H9 (cell line): ENCODE measurements around the gene ADAMTSL2. TPM values are rescaled to one million over a fixed set of nuclear protein-coding genes. Genes with fewer than 3 reads are reported as not detected.

Experiments used
- DNase-seq: peaks from one replicate; pipeline ENCODE4 v3.0.0-alpha.2; 2017
- H2AFZ ChIP-seq: one replicate; pipeline ENCODE4 v1.6.1; 2013; ENCODE audit warnings: mild to moderate bottlenecking, low read length, control low read depth, moderate library complexity
- H2AK5ac ChIP-seq: 2 replicates; pipeline ENCODE4 v1.6.1; 2013; ENCODE audit warnings: low read length, control low read depth, mixed read lengths; ENCODE audit not compliant: insufficient read length
- H2BK120ac ChIP-seq: one replicate; pipeline ENCODE4 v1.6.1; 2013; ENCODE audit warnings: low read depth, mild to moderate bottlenecking, low read length, control low read depth, inconsistent platforms; ENCODE audit not compliant: poor library complexity, severe bottlenecking
- H2BK12ac ChIP-seq: 2 replicates; pipeline ENCODE4 v1.6.1; 2013; ENCODE audit warnings: low read length, control low read depth, mixed read lengths, low read depth; ENCODE audit not compliant: insufficient read length
- H2BK15ac ChIP-seq: 2 replicates; pipeline ENCODE4 v1.6.1; 2013; ENCODE audit warnings: low read depth, low read length, control low read depth
- H2BK20ac ChIP-seq: one replicate; pipeline ENCODE4 v1.6.1; 2013; ENCODE audit warnings: low read depth, mild to moderate bottlenecking, low read length, control low read depth, inconsistent platforms; ENCODE audit not compliant: poor library complexity, severe bottlenecking
- H2BK5ac ChIP-seq: 2 replicates; pipeline ENCODE4 v1.6.1; 2013; ENCODE audit warnings: low read length, control low read depth, mixed read lengths; ENCODE audit not compliant: insufficient read length
- H3K14ac ChIP-seq: 2 replicates; pipeline ENCODE4 v1.6.1; 2013; ENCODE audit warnings: low read length, control low read depth; ENCODE audit not compliant: insufficient read depth
- H3K18ac ChIP-seq: 2 replicates; pipeline ENCODE4 v1.6.1; 2013; ENCODE audit warnings: low read depth, mild to moderate bottlenecking, mixed read lengths, low read length, control low read depth; ENCODE audit not compliant: insufficient read length
- H3K23ac ChIP-seq: 2 replicates; pipeline ENCODE4 v1.6.1; 2013; ENCODE audit warnings: low read length, control low read depth, mixed read lengths, low read depth; ENCODE audit not compliant: insufficient read length
- H3K23me2 ChIP-seq: 2 replicates; pipeline ENCODE4 v1.6.1; 2013; ENCODE audit warnings: low read depth, mild to moderate bottlenecking, mixed read lengths, low read length, control low read depth; ENCODE audit not compliant: insufficient read length, poor library complexity, severe bottlenecking
- H3K27ac ChIP-seq: 2 replicates; pipeline ENCODE4 v1.5.1; 2013; ENCODE audit warnings: low read length, control low read depth, mixed read lengths, low read depth; ENCODE audit not compliant: insufficient read length
- H3K27me3 ChIP-seq: 2 replicates; pipeline ENCODE4 v1.6.1; 2013; ENCODE audit warnings: low read length, control low read depth, inconsistent platforms; ENCODE audit not compliant: insufficient read depth
- H3K4ac ChIP-seq: 2 replicates; pipeline ENCODE4 v1.6.1; 2013; ENCODE audit warnings: low read depth, mild to moderate bottlenecking, control low read depth, inconsistent platforms, low read length, moderate library complexity
- H3K4me1 ChIP-seq: 2 replicates; pipeline ENCODE4 v1.6.1; 2013; ENCODE audit warnings: low read length, control low read depth, inconsistent platforms; ENCODE audit not compliant: insufficient read depth
- H3K4me2 ChIP-seq: 2 replicates; pipeline ENCODE4 v1.6.1; 2013; ENCODE audit warnings: low read length, control low read depth, mixed read lengths; ENCODE audit not compliant: insufficient read length, insufficient read depth
- H3K56ac ChIP-seq: 2 replicates; pipeline ENCODE4 v1.6.1; 2013; ENCODE audit warnings: low read depth, mild to moderate bottlenecking, mixed read lengths, low read length, control low read depth; ENCODE audit not compliant: insufficient read length
- H3K79me1 ChIP-seq: 2 replicates; pipeline ENCODE4 v1.6.1; 2013; ENCODE audit warnings: low read depth, mild to moderate bottlenecking, moderate library complexity, low read length, control low read depth, inconsistent platforms; ENCODE audit not compliant: insufficient read depth, poor library complexity, severe bottlenecking
- H3K79me2 ChIP-seq: 2 replicates; pipeline ENCODE4 v1.6.1; 2013; ENCODE audit warnings: low read length, control low read depth, inconsistent platforms; ENCODE audit not compliant: insufficient read depth
- H3K9ac ChIP-seq: 2 replicates; pipeline ENCODE4 v1.6.1; 2013; ENCODE audit warnings: low read length, control low read depth, mixed read lengths; ENCODE audit not compliant: insufficient read length; ENCODE audit errors: extremely low read depth
- H3K9me3 ChIP-seq: one replicate; pipeline ENCODE4 v1.6.1; 2013; ENCODE audit warnings: low read depth, low read length, inconsistent platforms; ENCODE audit not compliant: control insufficient read depth
- H3T11ph ChIP-seq: one replicate; pipeline ENCODE4 v1.6.1; 2013; ENCODE audit warnings: mild to moderate bottlenecking, low read length, control low read depth, inconsistent platforms
- H4K20me1 ChIP-seq: one replicate; pipeline ENCODE4 v1.6.1; 2013; ENCODE audit not compliant: control insufficient read depth, insufficient read length, insufficient read depth
- H4K5ac ChIP-seq: 2 replicates; pipeline ENCODE4 v1.6.1; 2013; ENCODE audit warnings: low read depth, mild to moderate bottlenecking, mixed read lengths, low read length, control low read depth; ENCODE audit not compliant: insufficient read length
- H4K8ac ChIP-seq: replicated peaks from 2 replicates; pipeline ENCODE4 v1.6.1; 2013; ENCODE audit warnings: low read length, control low read depth, mixed read lengths, low read depth; ENCODE audit not compliant: insufficient read length
- H4K91ac ChIP-seq: 2 replicates; pipeline ENCODE4 v1.6.1; 2013; ENCODE audit warnings: low read depth, mild to moderate bottlenecking, moderate library complexity, mixed read lengths, low read length, control low read depth; ENCODE audit not compliant: insufficient read length
- H3K27ac Mint-ChIP-seq, 3 experiments: 2 replicates in 2 of 3; 3 replicates in 1 of 3; pipeline ENCODE4 v1.8.0; 2020 to 2021; ENCODE audit warnings: mixed read lengths in 3 of 3, mild to moderate bottlenecking in 1 of 3, moderate library complexity in 1 of 3
- H3K27me3 Mint-ChIP-seq: 2 replicates; pipeline ENCODE4 v1.8.0; 2021; ENCODE audit warnings: low read depth, mild to moderate bottlenecking, moderate library complexity, mixed read lengths
- H3K36me3 Mint-ChIP-seq, 3 experiments: 2 replicates in 2 of 3; 3 replicates in 1 of 3; pipeline ENCODE4 v1.8.0; 2020 to 2021; ENCODE audit warnings: low read depth in 3 of 3, mixed read lengths in 3 of 3; ENCODE audit not compliant: insufficient read depth in 1 of 3
- H3K4me1 Mint-ChIP-seq, 2 experiments: 2 replicates each; pipeline ENCODE4 v1.8.0; 2020; ENCODE audit warnings: mixed read lengths in 2 of 2
- H3K4me3 Mint-ChIP-seq, 2 experiments: 2 replicates in 1 of 2; 3 replicates in 1 of 2; pipeline ENCODE4 v1.8.0; 2020 to 2021; ENCODE audit warnings: mild to moderate bottlenecking in 2 of 2, mixed read lengths in 2 of 2, moderate library complexity in 1 of 2
- H3K9me3 Mint-ChIP-seq, 2 experiments: 2 replicates in 1 of 2; 3 replicates in 1 of 2; pipeline ENCODE4 v1.8.0; 2020; ENCODE audit warnings: mild to moderate bottlenecking in 2 of 2, mixed read lengths in 2 of 2, moderate library complexity in 1 of 2
- CTCF ChIP-seq: fragments of 200-600 bp; sonication (generic); conservative IDR thresholded peaks from 3 replicates; pipeline ENCODE4 v1.8.0; 2021; ENCODE audit warnings: antibody characterized with exemption, mild to moderate bottlenecking
- WGBS: extraction: QIAGEN DNeasy Blood & Tissue Kit; methylation state at CpG from one replicate; pipeline ENCODE4 v1.1.7; 2013; ENCODE audit warnings: missing lambda C conversion rate, low lambda C conversion rate, mixed read lengths; ENCODE audit not compliant: insufficient read length; ENCODE audit errors: extremely low coverage; 5-methylcytosine and 5-hydroxymethylcytosine counted together
- total RNA-seq: library from RNA; stranded (reverse); gene quantifications from 2 replicates; pipeline ENCODE4 v1.2.1, GENCODE V29; 2021

The ADAMTSL2 gene
- total RNA-seq, 1 experiment from 2014 or later, result 0.61 TPM

GRCh38 chr9:133569121-133569785 lies 34.7 kb downstream of the ADAMTSL2 start:
- Mint-ChIP-seq H3K27me3 (peaks cover 5% of the 10 kb centered on the region), H3K36me3 (no peaks in the 10 kb centered on the region; a peak in 1 of 7 replicates), H3K9me3 (no peaks in the 10 kb centered on the region), H3K4me1 (0 out of 4 replicates have a peak, but pooled peaks cover 0 to 9% of the 10 kb centered on the region in 2 experiments), H3K27ac (no peak overlapping the region), H3K4me3 (no peak overlapping the region)
- Histone ChIP-seq H2BK20ac (no peak overlapping the region), H3K79me2 (no peaks in the 10 kb centered on the region), H2AFZ (no peak overlapping the region), H3K9ac (no peak overlapping the region), H3T11ph (no peak overlapping the region), H3K18ac (no peak overlapping the region), H3K27ac (no peak overlapping the region), H3K79me1 (no peaks in the 10 kb centered on the region), H2BK5ac (no peak overlapping the region), H4K8ac (no peak overlapping the region), H3K9me3 (no peaks in the 10 kb centered on the region), H3K14ac (no peak overlapping the region), H3K23ac (no peak overlapping the region), H3K56ac (no peak overlapping the region), H3K4me2 (no peak overlapping the region), H3K23me2 (no peaks in the 10 kb centered on the region), H3K4ac (no peak overlapping the region), H2AK5ac (no peak overlapping the region), H4K5ac (no peak overlapping the region), H2BK15ac (no peak overlapping the region), H4K20me1 (no peaks in the 10 kb centered on the region), H2BK12ac (no peak overlapping the region), H3K4me1 (no peaks in the 10 kb centered on the region), H2BK120ac (no peak overlapping the region), H4K91ac (no peak overlapping the region), H3K27me3 (no peaks in the 10 kb centered on the region)
- DNase-seq, result no peak
- WGBS, result no CpG with 5 or more reads among the region's 14 CpGs
- TF ChIP-seq CTCF, result no peak
